GM21717 (cell line): ENCODE data around the gene ZNF283.
"Not testable (repeated sequence)": the region's sequence is repeated elsewhere in the genome, so short reads cannot be mapped to it uniquely, and the experiment has no call there.

Experiments
- ATAC-seq: cut with Tn5 transposase; IDR thresholded peaks from one replicate; pipeline ENCODE4 v1.9.1; 2021; ENCODE audit warnings: mild to moderate bottlenecking, moderate library complexity; ENCODE audit not compliant: unreplicated experiment

ZNF283 gene

DNA sequence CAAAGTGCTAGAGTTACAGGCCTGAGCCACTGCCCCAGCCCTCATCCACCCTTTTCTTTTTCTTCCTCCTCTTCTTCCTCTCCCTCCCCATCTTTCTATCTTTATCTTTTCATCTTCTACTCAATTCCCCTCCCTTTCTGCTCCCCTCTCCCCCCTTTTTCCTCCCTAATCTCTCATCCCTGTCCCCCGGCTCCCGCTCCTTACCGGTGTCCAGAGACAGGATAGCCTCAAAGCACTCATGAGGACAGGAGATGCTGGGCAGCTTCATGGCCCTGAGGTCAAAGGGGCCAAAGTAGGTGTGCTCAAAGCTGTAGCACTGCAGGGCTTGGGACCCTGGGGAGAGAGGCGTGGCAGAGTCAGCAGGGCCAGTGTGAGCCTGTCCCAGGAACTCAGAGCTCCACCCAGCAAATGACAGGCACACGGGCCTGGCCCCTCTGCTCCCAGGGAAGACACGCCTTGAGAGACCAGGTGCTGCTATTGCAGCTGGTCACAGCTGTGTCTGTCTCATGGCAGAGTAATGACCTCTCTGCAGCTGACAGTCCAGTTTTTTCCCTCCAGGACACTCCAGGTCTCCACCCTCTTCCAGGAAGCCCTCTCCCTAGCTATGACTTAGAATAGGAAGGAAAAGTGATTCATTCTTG, 27.5 kb upstream of the ZNF283 start:
- no peak for ATAC-seq

DNA sequence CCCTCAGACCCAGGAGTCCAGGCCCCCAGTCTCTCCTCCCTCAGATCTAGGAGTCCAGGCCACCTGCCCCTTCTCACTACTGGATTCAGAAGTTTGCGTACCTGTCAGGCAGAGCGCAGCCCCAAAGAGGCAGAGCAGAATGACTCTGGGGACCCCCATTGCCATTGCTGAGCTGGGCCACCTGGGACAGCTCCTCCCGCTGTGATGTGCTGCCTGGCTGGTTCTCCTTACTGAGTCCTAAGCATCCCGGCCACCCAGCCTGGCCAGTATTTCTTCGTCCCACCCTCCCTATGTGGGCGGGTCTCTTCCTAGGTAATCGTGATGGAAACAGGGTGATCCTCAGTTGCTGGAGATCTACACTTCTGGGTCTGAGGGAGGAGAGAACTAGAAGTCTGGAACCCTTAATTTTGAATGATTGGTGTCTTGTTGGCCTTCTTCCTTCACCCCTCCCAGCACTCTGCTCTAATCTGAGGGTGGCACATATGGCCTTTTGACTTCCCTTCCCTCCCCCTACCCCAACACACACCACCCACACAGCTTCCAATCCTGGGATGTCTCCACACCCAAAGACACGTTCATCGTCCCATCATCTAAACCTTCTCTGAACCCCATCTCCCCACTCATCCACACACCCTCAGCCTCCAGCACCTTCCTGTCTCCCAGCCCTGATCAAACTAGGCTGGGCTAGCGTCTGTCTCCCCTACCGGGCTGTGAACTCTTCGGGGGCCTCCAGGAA, 24.7 kb upstream of the ZNF283 start, which contains the start of gene LYPD5:
LYPD5 (minus strand) TSS at position 232 of the 736 bp plus-strand sequence; CDS start at position 165, 67 bp downstream.
- no peak for ATAC-seq

DNA sequence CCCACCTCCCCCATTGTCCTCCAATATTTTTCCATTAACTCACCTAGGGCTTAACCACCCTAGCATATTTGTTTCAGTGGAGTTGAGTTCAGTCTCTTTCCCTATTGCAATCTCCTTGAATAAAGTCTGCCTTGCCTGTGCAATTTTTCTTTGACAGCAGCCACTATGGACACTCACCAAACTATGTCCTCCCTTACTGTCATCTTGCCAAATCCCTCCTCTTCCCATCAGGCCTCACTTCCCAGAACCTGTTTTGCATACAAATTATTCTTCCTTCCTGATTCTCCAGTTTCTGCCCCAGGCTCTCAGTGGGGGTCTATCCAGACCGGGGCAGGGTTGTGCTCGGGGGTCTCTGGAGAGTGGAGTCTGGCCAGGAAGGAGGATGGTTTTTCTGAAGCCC, 22.7 kb upstream of the ZNF283 start:
- ATAC-seq: no peak

DNA sequence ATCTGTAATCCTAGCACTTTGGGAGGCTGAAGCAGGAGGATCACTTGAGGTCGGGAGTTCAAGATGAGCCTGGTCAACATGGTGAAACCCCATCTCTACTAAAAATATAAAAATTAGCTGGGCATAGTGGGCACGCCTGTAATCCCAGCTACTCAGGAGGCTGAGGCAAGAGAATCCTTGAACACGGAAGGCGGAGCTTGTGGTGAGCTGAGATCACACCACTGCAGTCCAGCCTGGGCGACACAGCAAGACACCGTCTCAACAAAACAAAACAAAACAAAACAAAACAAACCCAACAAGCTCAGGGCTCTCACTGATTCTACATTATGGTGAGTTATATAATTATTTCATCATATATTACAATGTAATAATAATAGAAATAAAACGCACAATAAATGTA, 20.7 kb upstream of the ZNF283 start:
- not testable (repeated sequence) for ATAC-seq

DNA sequence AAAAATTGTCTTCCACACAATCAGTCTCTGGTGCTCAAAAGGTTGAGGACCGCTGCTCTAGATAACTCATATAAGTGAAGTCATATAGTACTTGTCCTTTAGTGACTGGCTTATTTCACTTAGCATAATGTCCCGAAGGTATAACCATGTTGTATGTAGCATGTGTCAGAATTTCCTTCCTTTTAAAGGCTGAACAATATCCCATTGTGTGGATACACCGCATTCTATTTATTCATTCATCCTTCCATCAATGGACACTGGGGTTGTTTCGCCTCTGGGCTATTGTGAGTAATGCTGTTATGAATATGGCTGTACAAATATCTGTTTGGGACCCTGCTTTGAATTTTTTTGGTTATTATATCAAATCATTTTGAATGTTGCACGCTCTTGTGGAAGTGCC, 20.3 kb upstream of the ZNF283 start:
- no peak for ATAC-seq

DNA sequence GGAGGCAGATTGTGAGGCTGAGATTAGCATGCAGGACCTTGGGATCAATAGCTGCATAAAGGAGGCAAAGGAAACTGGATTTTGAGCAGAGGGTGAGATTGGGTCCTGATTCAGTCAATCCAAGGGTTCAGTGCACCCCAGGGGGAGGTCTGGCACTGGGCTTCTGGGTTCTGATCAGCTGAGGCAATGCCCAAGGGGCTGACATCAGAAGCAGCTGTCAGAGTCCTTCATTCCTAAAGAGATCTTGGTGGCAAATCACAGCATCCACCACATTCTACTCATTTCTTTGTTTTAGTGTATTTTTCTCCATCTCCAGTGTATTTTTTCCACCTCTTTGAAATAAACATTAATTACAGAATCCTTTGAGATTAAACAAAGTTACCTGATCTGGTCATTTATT, 19.5 kb upstream of the ZNF283 start:
- no peak for ATAC-seq

DNA sequence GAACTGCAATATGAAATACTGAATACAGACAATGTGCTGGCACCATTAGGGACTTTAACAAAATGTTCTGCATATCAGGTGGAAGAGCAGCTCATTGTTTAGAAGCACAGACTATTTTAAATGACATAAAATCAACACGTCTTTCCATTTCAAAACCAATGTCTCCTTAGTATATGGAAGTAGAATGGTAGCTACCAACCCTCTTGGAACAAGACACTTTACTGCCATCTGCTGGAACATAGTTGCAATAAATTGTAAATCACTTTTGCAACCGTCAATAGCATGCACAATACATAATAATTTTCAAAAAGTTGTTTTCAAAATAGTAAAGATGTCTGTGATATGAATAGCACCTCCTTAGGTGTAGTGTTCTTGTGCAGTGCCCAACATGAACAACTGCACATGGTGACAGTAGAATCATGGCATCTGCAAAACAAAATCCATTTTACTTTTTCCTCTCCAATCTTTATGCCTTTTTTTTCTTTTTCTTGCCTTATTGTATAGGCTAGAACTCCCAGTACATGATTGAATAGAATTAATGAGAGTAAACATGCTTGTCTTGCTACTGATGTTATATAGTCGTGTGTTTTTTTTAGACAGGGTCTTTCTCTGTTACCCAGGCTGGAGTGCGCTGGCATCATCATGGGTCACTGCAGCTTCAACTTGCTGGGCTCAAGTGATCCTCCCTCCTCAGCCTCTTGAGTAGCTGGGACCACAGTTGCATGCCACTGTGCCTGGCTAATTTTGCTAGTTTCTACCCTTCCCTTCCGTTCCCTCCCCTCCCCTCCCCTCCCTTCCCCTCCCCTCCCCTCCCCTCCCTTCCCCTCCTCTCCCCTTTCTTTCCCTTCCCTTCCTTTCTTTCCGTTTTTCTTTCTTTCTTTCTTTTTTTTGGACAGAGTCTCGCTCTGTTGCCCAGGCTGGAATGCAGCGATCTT, 17.1 kb upstream of the ZNF283 start:
- no peak for ATAC-seq

DNA sequence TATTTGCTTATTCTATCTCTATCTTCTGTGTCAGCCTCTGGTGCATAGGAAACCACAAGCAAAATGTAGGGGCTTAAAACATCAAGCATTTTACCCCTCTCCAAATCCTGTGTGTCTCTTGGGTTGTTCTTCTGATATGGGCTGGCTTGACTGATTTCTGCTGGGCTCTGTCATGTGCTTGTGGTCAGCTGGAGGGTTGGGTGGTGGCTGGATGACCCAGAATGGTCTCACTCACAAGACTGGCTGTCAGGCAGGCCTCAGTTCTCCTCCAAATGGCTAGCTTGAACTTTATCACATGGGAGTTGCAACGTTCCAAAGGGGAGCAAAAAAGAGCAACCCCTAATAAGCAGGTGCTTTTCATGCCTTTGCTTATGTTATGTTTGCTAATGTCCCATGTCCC, 15.3 kb upstream of the ZNF283 start:
- no peak for ATAC-seq

DNA sequence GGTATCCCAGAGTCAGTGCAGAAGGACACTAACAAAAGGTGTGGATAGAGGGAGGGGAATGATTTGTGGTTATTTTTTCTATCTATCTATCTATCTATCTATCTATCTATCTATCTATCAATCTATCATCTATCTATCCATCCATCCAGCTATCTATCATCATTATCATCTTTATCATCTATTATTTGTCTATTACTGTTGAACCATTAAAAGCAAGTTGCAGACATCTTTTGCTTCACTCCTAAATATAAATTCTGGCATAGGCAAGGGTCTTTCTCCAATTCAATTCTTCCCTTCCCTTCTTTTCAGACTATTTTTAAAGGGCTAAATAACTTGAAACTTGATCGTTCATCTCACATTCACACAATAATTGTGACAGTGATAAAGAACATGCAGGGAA, 14.9 kb upstream of the ZNF283 start:
- ATAC-seq: no peak

DNA sequence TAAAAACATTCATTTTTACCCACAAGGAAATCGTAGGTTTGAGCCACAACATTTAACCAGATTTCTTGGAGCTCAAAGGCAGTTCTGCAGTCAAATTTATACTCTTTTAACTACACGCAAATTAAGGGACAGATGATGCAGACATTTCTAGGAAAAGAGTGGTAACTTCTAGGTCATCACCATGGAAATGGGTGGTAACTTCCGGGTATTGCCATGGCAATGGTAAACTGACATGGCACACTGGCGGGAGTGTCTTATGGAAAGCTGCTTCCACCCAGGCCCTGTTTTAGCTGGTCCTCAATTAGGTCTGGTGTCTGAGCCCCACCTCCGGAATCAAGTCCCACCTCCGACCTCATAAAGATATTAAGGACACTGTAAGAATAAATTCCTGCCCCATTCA, 14.4 kb upstream of the ZNF283 start:
- ATAC-seq: no peak

DNA sequence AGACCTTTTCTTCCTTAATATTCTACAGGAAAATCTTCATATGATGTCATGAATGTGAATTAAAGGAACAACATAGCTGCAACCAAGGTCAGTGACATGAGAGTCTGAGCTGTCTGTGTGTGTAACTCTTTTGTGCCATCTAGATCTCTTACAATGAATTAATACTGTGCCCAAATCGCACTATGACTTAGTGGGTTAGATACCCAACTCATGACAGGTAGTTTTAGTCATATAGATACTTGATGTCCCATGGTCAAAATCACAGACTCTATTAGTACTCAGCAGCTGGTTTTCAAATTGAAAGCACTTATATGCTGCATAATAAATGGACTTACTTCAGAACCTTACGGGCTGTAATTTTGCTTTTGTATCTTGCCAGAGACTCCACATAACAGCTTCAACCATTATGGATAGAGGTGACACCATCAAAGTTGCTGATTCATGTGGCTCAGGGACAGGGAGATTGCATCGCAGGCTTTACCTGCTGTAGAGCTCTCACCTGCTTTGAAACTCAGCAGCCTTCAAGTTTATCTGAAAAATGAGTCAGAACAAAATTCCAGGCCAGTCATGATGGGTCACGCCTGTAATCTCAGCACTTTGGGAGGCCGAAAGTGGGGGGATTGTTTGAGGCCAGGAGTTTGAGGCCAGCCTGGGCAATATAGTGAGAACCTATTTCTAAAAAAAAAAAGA, 12.3 kb upstream of the ZNF283 start:
- ATAC-seq: no peak

DNA sequence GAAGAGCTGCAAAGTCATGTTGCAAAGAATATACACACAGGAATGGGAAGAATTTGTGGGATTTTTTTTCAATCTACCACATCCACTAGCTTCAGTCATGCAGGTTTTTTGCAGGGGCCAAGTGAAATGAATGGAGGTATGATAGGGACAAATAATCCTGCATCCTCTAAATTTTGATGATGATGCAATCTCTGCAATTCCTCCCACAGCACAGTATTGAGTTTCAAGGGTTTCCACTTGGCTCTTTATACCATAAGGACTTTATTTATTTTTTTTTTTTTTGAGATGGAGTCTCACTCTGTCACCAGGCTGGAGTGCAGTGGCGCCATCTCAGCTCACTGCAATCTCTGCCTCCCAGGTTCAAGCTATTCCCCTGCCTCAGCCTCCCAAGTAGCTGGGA, 9.7 kb upstream of the ZNF283 start:
- not testable (repeated sequence) for ATAC-seq

DNA sequence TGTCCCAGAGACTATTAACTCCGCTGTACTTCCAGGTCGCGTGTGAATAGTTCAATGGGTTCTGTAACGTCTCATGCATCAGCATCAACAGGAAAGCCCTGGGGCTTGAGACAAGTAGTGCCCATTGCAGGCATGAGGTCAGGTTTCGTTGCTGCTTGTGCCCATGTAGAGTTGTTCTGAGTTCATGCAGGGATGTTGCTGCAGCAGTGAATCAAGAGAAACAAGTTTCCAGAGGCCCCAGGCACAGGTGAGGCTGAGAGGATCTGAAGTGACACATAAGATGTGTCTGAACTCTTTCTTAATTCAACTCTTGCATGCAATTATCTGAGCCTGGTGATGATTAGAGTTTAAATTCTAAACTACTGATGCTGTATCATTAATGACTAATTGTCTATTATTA, 8.6 kb upstream of the ZNF283 start:
- ATAC-seq: no peak

DNA sequence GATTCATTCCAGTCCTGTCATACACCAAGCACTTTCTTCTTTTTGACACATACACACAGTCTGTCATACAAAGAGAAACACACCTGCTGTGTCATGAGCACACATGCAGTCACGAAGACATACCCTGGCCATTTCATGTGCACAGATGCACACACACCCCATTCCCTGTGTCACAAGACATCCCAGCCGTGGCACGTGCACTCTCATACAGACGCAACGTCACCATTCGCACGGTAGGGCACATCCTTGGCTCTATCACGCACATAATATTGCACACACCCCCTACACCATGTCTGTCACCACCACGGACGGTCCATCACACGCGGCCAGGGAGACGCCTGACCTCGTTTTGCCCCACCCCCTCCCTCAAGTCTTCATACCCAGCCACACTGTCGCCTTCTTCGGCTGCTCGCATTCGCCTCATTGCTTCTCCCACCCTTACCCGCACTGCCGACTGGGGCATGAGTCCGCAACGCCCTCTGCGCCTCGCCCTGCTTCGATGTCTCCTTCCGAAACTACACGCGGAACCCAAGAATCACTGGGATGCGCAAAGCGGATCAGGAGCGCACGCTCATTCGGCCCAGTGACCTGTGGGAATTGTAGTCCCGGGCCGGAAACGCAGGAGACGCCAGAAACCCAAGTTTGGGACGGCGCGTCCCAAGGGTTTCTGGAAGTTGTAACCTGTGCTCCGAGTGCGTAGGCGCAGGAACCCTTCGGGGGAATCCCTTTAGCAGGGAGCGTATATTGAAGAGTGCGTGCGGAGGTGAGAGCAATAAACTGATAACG, 6.8 kb upstream of the ZNF283 start:
- ATAC-seq: no peak

DNA sequence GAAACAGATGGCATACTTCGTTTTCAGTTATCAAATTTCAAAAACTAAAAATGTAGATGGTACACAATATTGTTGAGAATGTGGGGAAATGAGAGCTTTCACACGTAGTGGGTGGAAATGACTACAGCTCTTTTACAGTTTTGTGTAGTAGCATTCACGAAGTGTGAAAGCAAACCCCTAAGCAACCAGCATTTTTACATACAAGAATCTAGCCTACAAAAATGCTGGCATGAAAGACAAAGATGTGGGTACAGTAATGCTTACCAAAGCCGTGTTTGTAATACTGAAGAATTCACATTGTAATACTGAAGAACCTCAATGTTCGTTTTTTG, 6.3 kb upstream of the ZNF283 start:
- ATAC-seq: no peak

DNA sequence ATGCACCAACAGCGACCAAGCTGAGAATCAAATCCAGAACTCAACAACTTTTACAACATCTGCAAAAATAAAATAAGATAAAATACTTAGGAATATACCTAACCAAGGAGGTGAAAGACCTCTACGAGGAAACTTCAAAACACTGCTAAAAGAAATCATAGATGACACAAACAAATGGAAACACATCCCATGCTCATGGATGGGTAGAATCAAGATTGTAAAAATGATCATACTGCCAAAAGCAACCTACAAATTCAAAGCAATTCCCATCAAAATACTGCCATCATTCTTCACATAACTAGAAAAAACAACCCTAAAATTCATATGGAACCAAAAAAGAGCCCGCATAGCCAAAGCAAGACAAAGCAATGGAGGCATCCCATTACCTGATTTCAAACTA, 3.3 kb upstream of the ZNF283 start:
- ATAC-seq: not testable (repeated sequence)

DNA sequence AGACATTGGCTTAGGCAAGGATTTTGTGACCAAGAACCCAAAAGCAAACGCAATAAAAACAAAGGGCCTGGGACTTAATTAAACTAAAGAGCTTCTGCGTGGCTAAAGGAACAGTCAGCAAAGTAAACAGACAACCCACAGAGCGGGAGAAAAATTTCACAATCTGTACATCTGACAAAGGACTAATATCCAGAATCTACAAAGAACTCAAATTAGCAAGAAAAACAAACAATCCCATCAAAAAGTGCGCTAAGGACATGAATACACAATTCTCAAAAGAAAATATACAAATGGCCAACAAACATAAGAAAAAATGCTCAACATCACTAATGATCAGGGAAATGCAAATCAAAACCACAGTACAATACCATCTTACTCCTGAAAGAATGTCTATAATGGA, 2.5 kb upstream of the ZNF283 start:
- not testable (repeated sequence) for ATAC-seq

DNA sequence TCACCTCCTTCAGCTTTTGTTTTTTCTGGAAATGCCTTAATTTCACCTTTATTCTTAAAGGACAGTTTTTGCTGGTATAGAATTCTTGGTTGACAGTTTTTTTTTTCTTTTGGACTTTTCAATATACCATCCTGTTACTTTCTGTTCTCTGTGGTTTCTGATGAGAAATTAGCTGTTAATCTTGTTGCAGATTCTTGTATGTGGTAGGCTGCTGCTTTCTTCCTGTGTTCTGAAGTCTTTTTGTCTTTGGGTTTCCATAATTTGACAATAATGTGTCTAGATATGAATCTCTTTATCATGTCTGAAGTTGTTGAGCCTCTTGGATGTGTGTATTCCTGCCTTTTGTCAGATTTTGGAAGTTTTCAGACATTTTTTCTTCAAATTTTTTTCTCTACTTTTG, 12.0 kb downstream of the ZNF283 start:
- no peak for ATAC-seq

DNA sequence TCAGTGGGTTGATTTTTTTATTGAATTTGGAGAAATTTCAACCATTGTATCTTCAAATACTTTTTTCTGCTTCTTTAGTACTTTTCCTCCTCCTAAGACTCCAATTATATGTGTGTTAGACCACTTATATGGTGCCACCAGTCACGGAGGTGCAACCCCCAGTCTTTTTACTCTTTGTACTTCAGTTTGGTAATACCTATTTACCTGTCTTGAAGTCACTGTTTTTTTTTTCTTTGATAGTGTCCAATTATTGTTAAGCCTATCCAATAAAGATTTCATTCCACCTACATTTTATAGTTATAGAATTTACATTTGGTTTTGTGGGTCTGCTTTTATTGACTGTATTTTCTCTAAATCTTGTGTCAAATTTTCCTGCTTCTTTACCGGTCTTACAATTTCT, 14.9 kb downstream of the ZNF283 start:
- ATAC-seq: no peak

DNA sequence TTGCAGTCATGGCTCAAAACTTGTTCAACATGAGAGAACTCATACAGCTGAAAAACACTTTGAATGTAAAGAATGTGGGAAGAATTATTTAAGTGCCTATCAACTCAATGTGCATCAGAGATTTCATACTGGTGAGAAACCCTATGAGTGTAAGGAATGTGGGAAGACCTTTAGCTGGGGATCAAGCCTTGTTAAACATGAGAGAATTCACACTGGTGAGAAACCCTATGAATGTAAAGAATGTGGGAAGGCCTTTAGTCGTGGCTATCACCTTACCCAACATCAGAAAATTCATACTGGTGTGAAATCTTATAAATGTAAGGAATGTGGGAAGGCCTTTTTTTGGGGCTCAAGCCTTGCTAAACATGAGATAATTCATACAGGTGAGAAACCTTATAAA, 20.1 kb downstream of the ZNF283 start:
- no peak for ATAC-seq
